Measurements from ENCODE around the gene MEIS2. TPM values are rescaled to one million over a fixed set of nuclear protein-coding genes. Genes with fewer than 3 reads are reported as not detected.

Gene MEIS2
- total and polyA plus RNA-seq, 8 donors: 14.1 to 44.5 (median 36.3) TPM

DNA sequence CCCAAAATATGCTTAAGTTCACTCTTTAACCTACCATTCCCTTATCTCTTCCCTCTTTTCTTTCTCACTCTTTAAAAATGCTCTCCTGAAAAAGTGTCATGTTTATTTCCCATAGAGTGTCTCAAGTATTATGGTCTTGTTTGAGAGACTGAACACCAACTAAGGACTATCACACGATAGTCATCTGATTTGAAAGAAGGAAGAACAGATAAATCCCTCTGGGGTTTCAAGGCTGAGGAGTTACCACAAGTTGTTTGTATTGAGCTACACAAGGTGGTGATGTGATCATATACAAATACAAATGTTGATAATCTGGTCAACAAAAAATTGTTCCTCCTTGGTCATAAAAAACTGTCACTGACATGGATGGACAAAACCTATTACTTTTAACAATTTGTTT is 13.8 kb downstream of the MEIS2 start:
- H3K36me3 ChIP-seq: peaks cover 0 to 13% of the 10 kb centered on the region in 2 donors
- ATAC-seq (no peak), DNase-seq (no peak)
- H3K4me1 ChIP-seq: peaks cover 0 to 16% of the 10 kb centered on the region in 2 donors
- H3K4me3 ChIP-seq: no peak overlapping the region
- H3K27ac ChIP-seq: no peak overlapping the region
- no peaks in the 10 kb centered on the region for H3K27me3 ChIP-seq
- intact Hi-C loops (cut with DNase I): no loop called here
- TF ChIP-seq, protein P1, sequence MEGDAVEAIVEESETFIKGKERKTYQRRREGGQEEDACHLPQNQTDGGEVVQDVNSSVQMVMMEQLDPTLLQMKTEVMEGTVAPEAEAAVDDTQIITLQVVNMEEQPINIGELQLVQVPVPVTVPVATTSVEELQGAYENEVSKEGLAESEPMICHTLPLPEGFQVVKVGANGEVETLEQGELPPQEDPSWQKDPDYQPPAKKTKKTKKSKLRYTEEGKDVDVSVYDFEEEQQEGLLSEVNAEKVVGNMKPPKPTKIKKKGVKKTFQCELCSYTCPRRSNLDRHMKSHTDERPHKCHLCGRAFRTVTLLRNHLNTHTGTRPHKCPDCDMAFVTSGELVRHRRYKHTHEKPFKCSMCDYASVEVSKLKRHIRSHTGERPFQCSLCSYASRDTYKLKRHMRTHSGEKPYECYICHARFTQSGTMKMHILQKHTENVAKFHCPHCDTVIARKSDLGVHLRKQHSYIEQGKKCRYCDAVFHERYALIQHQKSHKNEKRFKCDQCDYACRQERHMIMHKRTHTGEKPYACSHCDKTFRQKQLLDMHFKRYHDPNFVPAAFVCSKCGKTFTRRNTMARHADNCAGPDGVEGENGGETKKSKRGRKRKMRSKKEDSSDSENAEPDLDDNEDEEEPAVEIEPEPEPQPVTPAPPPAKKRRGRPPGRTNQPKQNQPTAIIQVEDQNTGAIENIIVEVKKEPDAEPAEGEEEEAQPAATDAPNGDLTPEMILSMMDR (IDR thresholded peaks at IDR 0.05): no peak
- H3K9me3 ChIP-seq: no peaks in the 10 kb centered on the region

GRCh38 chr15:37086120-37086519 is 14.2 kb downstream of the MEIS2 start:
- H3K27me3 ChIP-seq: no peaks in the 10 kb centered on the region
- ATAC-seq: no peak
- no peak overlapping the region for H3K27ac ChIP-seq
- intact Hi-C loops (cut with DNase I): no loop called here
- DNase-seq: no peak
- no peak overlapping the region for H3K4me3 ChIP-seq
- peaks cover 0 to 13% of the 10 kb centered on the region in 2 donors for H3K36me3 ChIP-seq
- H3K4me1 ChIP-seq: peaks cover 0 to 16% of the 10 kb centered on the region in 2 donors
- TF ChIP-seq, protein P1 (IDR thresholded peaks at IDR 0.05): no peak
- H3K9me3 ChIP-seq: no peaks in the 10 kb centered on the region

- Histone ChIP-seq H3K27ac (no peak overlapping the region), H3K4me1 (peaks cover 5 to 16% of the 10 kb centered on the region in 2 donors), H3K27me3 (no peaks in the 10 kb centered on the region), H3K36me3 (peaks cover 0 to 13% of the 10 kb centered on the region in 2 donors), H3K9me3 (no peaks in the 10 kb centered on the region), H3K4me3 (no peak overlapping the region)
- no peak for DNase-seq
- ATAC-seq: no peak
- intact Hi-C loops (cut with DNase I): no loop called here
- TF ChIP-seq, protein P1 (IDR thresholded peaks at IDR 0.05): no peak
Observed at GRCh38 chr15:37084602-37085001, 15.7 kb downstream of the MEIS2 start.

DNA sequence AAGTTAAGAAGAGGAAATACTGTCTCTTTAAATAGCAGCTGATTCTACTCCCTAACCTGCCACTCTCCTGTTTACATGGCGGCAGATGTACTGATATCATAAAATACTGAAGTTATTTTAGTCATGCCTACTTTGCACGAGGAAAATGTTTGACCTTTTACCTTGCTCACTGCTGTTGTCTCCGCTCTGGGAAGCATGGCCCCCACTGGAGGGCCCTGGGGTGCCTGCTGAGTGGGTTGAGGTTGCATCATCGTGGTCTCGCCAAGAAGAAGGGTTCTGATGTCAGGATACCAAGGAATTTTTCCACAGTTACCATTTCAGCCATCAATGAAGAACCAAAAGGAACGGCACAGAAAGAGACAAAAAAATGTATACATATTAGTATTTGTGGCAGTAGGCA is 16.7 kb downstream of the MEIS2 start:
- Histone ChIP-seq H3K9me3 (no peaks in the 10 kb centered on the region), H3K36me3 (peaks cover 0 to 13% of the 10 kb centered on the region in 2 donors), H3K27ac (no peak overlapping the region), H3K27me3 (no peaks in the 10 kb centered on the region), H3K4me1 (peaks cover 5 to 16% of the 10 kb centered on the region in 2 donors), H3K4me3 (no peak overlapping the region)
- no peak for DNase-seq
- ATAC-seq: no peak
- intact Hi-C loops (cut with DNase I): no loop called here
- TF ChIP-seq, protein P1 (IDR thresholded peaks at IDR 0.05): no peak

DNA sequence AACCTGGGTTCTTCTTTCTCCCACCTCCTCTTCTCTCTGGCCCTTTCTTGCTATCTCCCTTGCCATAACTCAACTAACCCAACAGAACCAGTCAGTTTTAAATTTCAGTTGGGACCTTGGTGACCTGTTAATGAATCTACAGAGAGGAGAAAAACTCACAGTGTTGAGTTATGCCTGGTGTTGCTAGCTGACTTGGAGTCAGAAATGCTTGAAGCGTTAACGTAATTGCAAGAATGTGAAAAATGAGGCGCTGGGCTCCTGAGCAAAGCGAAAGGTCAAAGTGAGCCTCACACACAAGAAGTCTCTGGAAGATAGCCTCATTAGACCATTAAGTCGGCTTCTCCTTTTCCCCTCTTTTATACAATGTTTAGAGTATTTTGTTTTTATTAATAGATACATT is 18.4 kb downstream of the MEIS2 start:
- Histone ChIP-seq H3K4me3 (no peak overlapping the region), H3K27ac (no peak overlapping the region), H3K36me3 (peaks cover 0 to 13% of the 10 kb centered on the region in 2 donors), H3K4me1 (peaks cover 5 to 16% of the 10 kb centered on the region in 2 donors), H3K27me3 (no peaks in the 10 kb centered on the region), H3K9me3 (no peaks in the 10 kb centered on the region)
- ATAC-seq (no peak), DNase-seq (no peak)
- intact Hi-C loops (cut with DNase I): no loop called here
- TF ChIP-seq, protein P1 (IDR thresholded peaks at IDR 0.05): no peak
